ENCODE data around the gene RECK.

DNA sequence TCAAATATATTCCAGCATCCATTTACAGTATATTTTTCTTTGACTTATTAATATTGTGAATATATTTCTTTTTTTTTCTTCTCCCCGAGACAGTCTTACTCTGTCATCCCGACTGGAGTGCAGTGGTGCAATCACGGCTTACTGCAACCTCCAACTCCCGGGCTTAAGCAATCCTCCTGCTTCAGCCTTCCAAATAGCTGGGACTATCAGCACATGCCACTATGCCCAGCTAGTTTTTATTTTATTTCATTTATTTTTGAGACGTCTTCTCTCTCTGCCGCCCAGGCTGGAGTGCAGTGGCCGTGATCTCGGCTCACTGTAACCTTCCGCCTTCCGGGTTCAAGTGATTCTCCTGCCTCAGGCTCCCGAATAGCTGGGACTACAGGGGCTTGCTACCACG lies 92.4 kb downstream of the RECK start:
- TF ChIP-seq, protein P1, sequence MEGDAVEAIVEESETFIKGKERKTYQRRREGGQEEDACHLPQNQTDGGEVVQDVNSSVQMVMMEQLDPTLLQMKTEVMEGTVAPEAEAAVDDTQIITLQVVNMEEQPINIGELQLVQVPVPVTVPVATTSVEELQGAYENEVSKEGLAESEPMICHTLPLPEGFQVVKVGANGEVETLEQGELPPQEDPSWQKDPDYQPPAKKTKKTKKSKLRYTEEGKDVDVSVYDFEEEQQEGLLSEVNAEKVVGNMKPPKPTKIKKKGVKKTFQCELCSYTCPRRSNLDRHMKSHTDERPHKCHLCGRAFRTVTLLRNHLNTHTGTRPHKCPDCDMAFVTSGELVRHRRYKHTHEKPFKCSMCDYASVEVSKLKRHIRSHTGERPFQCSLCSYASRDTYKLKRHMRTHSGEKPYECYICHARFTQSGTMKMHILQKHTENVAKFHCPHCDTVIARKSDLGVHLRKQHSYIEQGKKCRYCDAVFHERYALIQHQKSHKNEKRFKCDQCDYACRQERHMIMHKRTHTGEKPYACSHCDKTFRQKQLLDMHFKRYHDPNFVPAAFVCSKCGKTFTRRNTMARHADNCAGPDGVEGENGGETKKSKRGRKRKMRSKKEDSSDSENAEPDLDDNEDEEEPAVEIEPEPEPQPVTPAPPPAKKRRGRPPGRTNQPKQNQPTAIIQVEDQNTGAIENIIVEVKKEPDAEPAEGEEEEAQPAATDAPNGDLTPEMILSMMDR (conservative IDR thresholded peaks at IDR 0.05; ENCODE audit: low read length), result no peak
- TF ChIP-seq EZH2phosphoT487 (IDR thresholded peaks at IDR 0.05; ENCODE audit: borderline replicate concordance), result no peak
